Spleen (tissue), 7 donors: Measurements from ENCODE around the gene ANGPTL2.

Source experiments
- CTCF ChIP-seq, 11 experiments: fragments of 200-600 bp in 7 of 11; fragments of 450-650 bp in 4 of 11; sonication (generic) in 4 of 11; IDR thresholded peaks in 8 of 11; conservative IDR thresholded peaks in 3 of 11; 1 replicate in 7 of 11; 2 replicates in 4 of 11; pipeline versions ENCODE4 v1.4.0 to v1.8.0; 2016 to 2021; ENCODE audit warnings: antibody characterized with exemption in 11 of 11, inconsistent platforms in 4 of 11, mild to moderate bottlenecking in 1 of 11
- POLR2A ChIP-seq, 3 donors: fragments of 450-650 bp; IDR thresholded peaks; one replicate each; pipeline ENCODE4 v1.5.1; 2017; ENCODE audit warnings: antibody characterized with exemption in 3 of 3, mild to moderate bottlenecking in 1 of 3
- POLR2AphosphoS5 ChIP-seq, 3 donors: sonication (generic); formaldehyde crosslinking; IDR thresholded peaks; one replicate each; pipeline ENCODE4 v1.5.1; 2017; ENCODE audit warnings: antibody characterized with exemption in 3 of 3
- donor health status: DM: no; HTN: no; CAD: no; lungs with moderate emphysema.
- donor health status: DM: no; HTN: no; CAD: no.
- donor health status: DM: no; HTN: no; CAD: no.

DNA sequence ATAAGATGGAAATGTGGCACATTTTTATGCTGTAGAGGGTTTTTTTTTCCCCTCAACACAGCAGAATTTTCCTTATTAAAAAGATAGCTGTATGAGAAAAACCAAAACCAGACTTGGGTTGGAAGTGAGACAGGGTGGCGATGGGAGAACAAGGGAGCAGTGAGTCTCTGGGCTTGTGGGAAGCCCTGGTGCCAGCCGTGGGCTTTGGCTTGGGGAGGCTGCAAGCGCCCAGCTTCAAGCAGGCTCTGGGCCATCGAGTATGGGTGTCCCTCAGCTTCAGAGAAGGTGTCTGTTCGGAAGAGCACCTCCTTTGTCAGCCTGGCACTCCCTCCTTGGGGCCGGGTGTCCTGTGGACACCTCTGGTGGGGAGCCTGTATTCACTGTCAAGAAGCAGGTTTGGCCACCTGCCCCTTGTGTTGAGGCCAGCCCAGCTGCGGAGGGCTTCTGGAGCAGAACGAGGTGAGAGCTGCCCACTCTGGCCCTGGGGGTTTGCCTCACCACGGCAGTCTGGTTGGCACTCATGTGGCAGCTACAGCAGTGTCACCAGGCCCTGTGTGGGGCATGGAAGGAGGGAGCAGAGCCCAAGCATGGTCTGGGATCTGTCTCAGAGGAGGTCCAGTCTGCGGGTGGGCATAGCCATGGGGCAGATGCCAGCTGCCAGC is 37.6 kb upstream of the ANGPTL2 start:
- TF ChIP-seq CTCF (IDR thresholded peaks at IDR 0.05 in 8 of 11, conservative IDR thresholded peaks at IDR 0.05 in 3 of 11) (no peak), POLR2A (IDR thresholded peaks at IDR 0.05) (no peak), POLR2AphosphoS5 (IDR thresholded peaks at IDR 0.05) (no peak)
